Measurements from ENCODE around the gene FHIT. TPM values are rescaled to one million over a fixed set of nuclear protein-coding genes. Genes with fewer than 3 reads are reported as not detected.

FHIT gene
- total RNA-seq, 1 donor from 2014 or later = 11.7 TPM

DNA sequence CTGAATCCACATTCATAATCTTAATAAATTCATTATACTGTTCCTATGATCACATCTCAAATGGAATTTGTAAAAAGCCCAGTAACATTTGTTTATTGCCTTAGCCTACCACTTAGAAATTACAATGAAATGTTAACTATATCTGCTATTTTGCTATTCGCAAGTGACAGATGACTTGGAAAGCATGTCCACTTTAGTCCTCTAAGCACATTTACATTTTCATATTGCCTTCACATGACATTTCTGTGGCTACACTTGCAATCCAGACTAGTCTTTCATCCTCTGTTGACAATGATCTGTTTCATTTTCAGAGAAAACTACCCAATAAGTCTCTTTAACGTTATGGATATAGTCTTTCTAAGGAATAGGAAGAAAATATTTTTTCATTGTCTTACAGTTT, 741.8 kb downstream of the FHIT start:
- no peaks in the 10 kb centered on the region for H3K27me3 Mint-ChIP-seq
- no peak for DNase-seq (ENCODE audit: extremely low spot score, unreplicated experiment)
- peaks cover 10% of the 10 kb centered on the region for H3K9me3 Mint-ChIP-seq
- H3K36me3 Mint-ChIP-seq = peaks cover 3% of the 10 kb centered on the region
- H3K4me3 Mint-ChIP-seq = no peak overlapping the region
- H3K4me1 Mint-ChIP-seq (ENCODE audit: unreplicated experiment) = no peaks in the 10 kb centered on the region
- TF ChIP-seq, protein P1, sequence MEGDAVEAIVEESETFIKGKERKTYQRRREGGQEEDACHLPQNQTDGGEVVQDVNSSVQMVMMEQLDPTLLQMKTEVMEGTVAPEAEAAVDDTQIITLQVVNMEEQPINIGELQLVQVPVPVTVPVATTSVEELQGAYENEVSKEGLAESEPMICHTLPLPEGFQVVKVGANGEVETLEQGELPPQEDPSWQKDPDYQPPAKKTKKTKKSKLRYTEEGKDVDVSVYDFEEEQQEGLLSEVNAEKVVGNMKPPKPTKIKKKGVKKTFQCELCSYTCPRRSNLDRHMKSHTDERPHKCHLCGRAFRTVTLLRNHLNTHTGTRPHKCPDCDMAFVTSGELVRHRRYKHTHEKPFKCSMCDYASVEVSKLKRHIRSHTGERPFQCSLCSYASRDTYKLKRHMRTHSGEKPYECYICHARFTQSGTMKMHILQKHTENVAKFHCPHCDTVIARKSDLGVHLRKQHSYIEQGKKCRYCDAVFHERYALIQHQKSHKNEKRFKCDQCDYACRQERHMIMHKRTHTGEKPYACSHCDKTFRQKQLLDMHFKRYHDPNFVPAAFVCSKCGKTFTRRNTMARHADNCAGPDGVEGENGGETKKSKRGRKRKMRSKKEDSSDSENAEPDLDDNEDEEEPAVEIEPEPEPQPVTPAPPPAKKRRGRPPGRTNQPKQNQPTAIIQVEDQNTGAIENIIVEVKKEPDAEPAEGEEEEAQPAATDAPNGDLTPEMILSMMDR (conservative IDR thresholded peaks at IDR 0.05) = no peak
- H3K27ac Mint-ChIP-seq = no peak overlapping the region

DNA sequence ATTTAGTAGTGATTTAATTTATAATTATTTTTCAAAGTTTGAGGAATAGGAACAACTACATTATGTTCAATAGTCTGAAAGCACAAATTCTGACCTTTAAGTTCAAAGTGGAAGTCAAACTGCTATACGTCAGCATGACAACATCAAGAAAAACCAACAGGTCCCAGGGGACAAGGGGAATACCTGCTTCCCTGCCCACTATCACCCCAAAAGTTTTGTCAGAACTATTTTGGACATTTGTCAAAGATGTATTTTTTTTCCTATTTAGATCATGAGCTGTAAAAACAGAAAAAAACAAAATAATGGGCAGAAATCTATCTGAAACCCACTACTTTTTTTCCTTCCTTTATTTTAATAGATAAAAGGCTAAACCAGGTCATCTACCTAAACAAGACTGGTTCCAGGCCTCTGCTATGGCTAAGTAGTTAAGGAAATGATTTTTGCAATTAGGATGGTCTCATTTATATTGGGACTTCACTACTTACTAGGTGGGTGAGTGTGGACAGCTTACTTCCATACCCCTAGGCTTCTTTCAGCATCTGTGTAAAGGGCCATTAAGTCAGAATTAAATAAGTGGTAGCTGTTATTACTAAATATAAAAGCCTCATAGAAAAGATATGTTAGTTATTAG, 746.3 kb downstream of the FHIT start:
- peaks cover 5% of the 10 kb centered on the region for H3K9me3 Mint-ChIP-seq
- DNase-seq (ENCODE audit: extremely low spot score, unreplicated experiment) = no peak
- no peak overlapping the region for H3K27ac Mint-ChIP-seq
- no peaks in the 10 kb centered on the region for H3K4me1 Mint-ChIP-seq (ENCODE audit: unreplicated experiment)
- H3K4me3 Mint-ChIP-seq = no peak overlapping the region
- H3K27me3 Mint-ChIP-seq = no peaks in the 10 kb centered on the region
- TF ChIP-seq, protein P1 (conservative IDR thresholded peaks at IDR 0.05) = no peak
- no peaks in the 10 kb centered on the region for H3K36me3 Mint-ChIP-seq

DNA sequence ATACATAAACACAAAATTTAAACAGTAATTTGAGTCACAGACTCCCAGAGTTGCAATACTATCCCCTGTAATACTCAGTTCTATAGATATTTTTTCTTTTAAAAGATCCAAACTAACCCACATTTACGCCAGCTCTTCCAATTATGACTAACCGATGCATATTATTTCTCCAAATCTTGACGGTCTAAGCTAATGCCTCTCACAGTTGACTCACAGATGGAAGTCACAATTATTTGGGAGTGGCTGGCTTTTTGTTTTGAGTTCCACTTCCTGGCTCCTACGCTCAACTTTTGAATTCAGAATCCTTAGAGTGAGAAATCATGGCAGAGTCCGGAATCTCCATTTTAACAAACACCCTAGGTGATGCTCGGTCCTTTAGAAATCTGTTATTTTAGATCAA, 749.9 kb downstream of the FHIT start:
- TF ChIP-seq, protein P1 (conservative IDR thresholded peaks at IDR 0.05) = no peak
- Mint-ChIP-seq H3K4me1 (ENCODE audit: unreplicated experiment) (no peaks in the 10 kb centered on the region), H3K4me3 (no peak overlapping the region), H3K27me3 (no peaks in the 10 kb centered on the region), H3K36me3 (no peaks in the 10 kb centered on the region), H3K9me3 (peaks cover 8% of the 10 kb centered on the region), H3K27ac (no peak overlapping the region)
- no peak for DNase-seq (ENCODE audit: extremely low spot score, unreplicated experiment)

DNA sequence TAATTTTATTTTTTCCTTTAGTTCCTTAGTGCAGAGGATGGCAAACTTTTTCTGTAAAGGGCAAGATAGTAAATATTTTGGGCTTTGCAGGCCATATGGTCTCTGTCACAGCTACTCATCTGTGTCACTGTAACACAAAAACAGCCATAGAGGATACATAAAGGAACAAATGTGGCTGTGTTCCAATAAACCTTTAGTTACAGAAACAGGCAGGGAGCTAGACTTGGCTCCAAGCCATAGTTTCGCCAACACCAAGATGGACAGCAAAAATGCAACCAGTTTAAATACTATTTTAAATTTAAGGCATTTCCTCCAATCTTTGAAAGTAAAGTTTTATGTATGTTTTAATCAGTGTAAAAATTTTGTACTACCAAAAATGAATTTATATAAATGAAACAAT, 753.4 kb downstream of the FHIT start:
- TF ChIP-seq, protein P1 (conservative IDR thresholded peaks at IDR 0.05) = no peak
- no peaks in the 10 kb centered on the region for H3K36me3 Mint-ChIP-seq
- DNase-seq (ENCODE audit: extremely low spot score, unreplicated experiment) = no peak
- H3K9me3 Mint-ChIP-seq = peaks cover 8% of the 10 kb centered on the region
- H3K27me3 Mint-ChIP-seq = no peaks in the 10 kb centered on the region
- H3K27ac Mint-ChIP-seq = no peak overlapping the region
- no peaks in the 10 kb centered on the region for H3K4me1 Mint-ChIP-seq (ENCODE audit: unreplicated experiment)
- H3K4me3 Mint-ChIP-seq = no peak overlapping the region

DNA sequence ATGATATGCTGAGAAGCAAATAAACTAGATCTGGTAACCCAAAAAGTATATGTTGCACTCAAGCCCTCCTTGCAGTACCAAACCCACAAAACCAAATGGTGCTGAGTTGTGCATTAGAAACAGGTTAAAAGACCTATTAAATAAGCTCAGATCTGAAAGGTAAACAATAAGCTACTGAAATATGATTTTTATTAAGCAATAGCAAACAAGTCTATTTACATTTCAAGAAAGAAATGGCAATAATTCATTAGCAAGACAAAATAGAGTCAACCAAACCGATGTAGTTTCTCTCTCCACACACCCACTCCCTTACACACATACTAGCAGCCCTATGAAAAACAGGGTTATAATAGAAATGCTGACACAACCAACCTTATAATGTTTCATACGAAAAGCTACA, 760.3 kb downstream of the FHIT start:
- Mint-ChIP-seq H3K9me3 (no peaks in the 10 kb centered on the region), H3K36me3 (no peaks in the 10 kb centered on the region)

More for the DNA sequence above, 760.3 kb downstream of the FHIT start:
- TF ChIP-seq, protein P1 (conservative IDR thresholded peaks at IDR 0.05) = no peak
- Mint-ChIP-seq H3K27ac (no peak overlapping the region), H3K4me3 (no peak overlapping the region), H3K4me1 (ENCODE audit: unreplicated experiment) (no peaks in the 10 kb centered on the region), H3K27me3 (no peaks in the 10 kb centered on the region)
- DNase-seq (ENCODE audit: extremely low spot score, unreplicated experiment) = no peak
